HepG2 (cell line): ENCODE measurements around the gene TMEM174.

Experiments
- RNF2 ChIP-seq: fragments of 450-650 bp; conservative IDR thresholded peaks from 2 replicates; pipeline ENCODE4 v1.6.1; 2016; ENCODE audit warnings: low read depth
- SRF ChIP-seq: IDR thresholded peaks from 2 replicates; pipeline ENCODE4 v1.6.1; 2011; ENCODE audit warnings: mild to moderate bottlenecking, low read depth, low read length, moderate library complexity
- TAF1 ChIP-seq: sonication (generic); formaldehyde crosslinking; IDR thresholded peaks from 2 replicates; pipeline ENCODE4 v1.4.0; 2020; ENCODE audit warnings: missing genetic modification reagents
- ZBTB39 ChIP-seq: sonication (generic); formaldehyde crosslinking; IDR thresholded peaks from 2 replicates; pipeline ENCODE4 v1.5.0; 2020; ENCODE audit warnings: missing genetic modification reagents
- ZHX2 ChIP-seq, 2 experiments: sonication (generic) in 1 of 2; formaldehyde crosslinking in 1 of 2; IDR thresholded peaks; 2 replicates each; pipeline versions ENCODE4 v1.6.1 to v1.9.0; 2014 to 2022; ENCODE audit warnings: antibody characterized with exemption in 1 of 2, borderline replicate concordance in 1 of 2, inconsistent platforms in 1 of 2, low read depth in 1 of 2, missing genetic modification reagents in 1 of 2

GRCh38 chr5:73154208-73155006 is 18.6 kb upstream of the TMEM174 start:
- TF ChIP-seq TAF1 (CRISPR knock-in tag) (no peak), RNF2 (no peak), ZHX2 (IDR thresholded peaks at IDR 0.05; ENCODE audit: low read depth) (no peak), ZHX2 (CRISPR knock-in tag; IDR thresholded peaks at IDR 0.05; ENCODE audit: borderline replicate concordance) (no peak), ZBTB39 (CRISPR knock-in tag) (no peak), SRF (no peak)
